GM23338 (cell line): ENCODE measurements around the gene TRIO. TPM values are rescaled to one million over a fixed set of nuclear protein-coding genes. Genes with fewer than 3 reads are reported as not detected.
A peak's percentile ranks its signal among the peaks of the same experiment; 100 is the strongest.

Source experiments
- ATAC-seq: fragments of 200-7000 bp; cut with Tn5 transposase; 3 replicates; pipeline ENCODE4 v1.9.1; 2020
- DNase-seq: peaks from one replicate; pipeline ENCODE4 v3.0.0-alpha.2; 2015; ENCODE audit warnings: low spot score
- H2AFZ ChIP-seq: fragments of 200-600 bp; sonication (generic); 2 replicates; pipeline ENCODE4 v1.8.0; 2016; ENCODE audit warnings: antibody characterized with exemption, mild to moderate bottlenecking, moderate library complexity
- H3F3A ChIP-seq: fragments of 200-600 bp; sonication (generic); replicated peaks from 2 replicates; pipeline ENCODE4 v1.8.0; 2017; ENCODE audit warnings: antibody characterized with exemption, mixed run types, low read depth
- H3K27ac ChIP-seq: fragments of 200-600 bp; sonication (generic); 2 replicates; pipeline ENCODE4 v1.6.1; 2016; ENCODE audit warnings: low read depth
- H3K27me3 ChIP-seq: fragments of 200-600 bp; sonication (generic); 2 replicates; pipeline ENCODE4 v1.8.0; 2016; ENCODE audit warnings: mild to moderate bottlenecking, mixed run types, moderate library complexity; ENCODE audit not compliant: insufficient read depth
- H3K36me3 ChIP-seq: fragments of 200-600 bp; sonication (generic); 2 replicates; pipeline ENCODE4 v1.8.0; 2016; ENCODE audit warnings: mild to moderate bottlenecking; ENCODE audit not compliant: insufficient read depth
- H3K4me1 ChIP-seq: fragments of 200-600 bp; sonication (generic); 2 replicates; pipeline ENCODE4 v1.8.0; 2016; ENCODE audit warnings: mild to moderate bottlenecking, moderate library complexity; ENCODE audit not compliant: insufficient read depth
- H3K4me2 ChIP-seq: fragments of 200-600 bp; sonication (generic); 2 replicates; pipeline ENCODE4 v1.7.1; 2017; ENCODE audit warnings: mixed run types
- H3K4me3 ChIP-seq: fragments of 200-600 bp; sonication (generic); 2 replicates; pipeline ENCODE4 v1.6.1; 2016; ENCODE audit warnings: mixed run types
- H3K79me2 ChIP-seq: fragments of 200-600 bp; sonication (generic); replicated peaks from 2 replicates; pipeline ENCODE4 v1.8.0; 2017; ENCODE audit warnings: mild to moderate bottlenecking; ENCODE audit not compliant: insufficient read depth
- H3K9me2 ChIP-seq: fragments of 200-600 bp; sonication (generic); 2 replicates; pipeline ENCODE4 v1.8.0; 2017; ENCODE audit not compliant: insufficient read depth
- H4K20me1 ChIP-seq: fragments of 200-600 bp; sonication (generic); replicated peaks from 2 replicates; pipeline ENCODE4 v1.8.0; 2017; ENCODE audit warnings: mild to moderate bottlenecking; ENCODE audit not compliant: insufficient read depth
- H3K27ac Mint-ChIP-seq: 2 replicates; pipeline ENCODE4 v1.8.0; 2020; ENCODE audit warnings: inconsistent platforms, mild to moderate bottlenecking, moderate library complexity, mixed read lengths
- H3K27me3 Mint-ChIP-seq: 3 replicates; pipeline ENCODE4 v1.8.0; 2022; ENCODE audit warnings: low read depth, mild to moderate bottlenecking, moderate library complexity, mixed read lengths, inconsistent platforms; ENCODE audit not compliant: insufficient read depth, poor library complexity
- H3K36me3 Mint-ChIP-seq: 3 replicates; pipeline ENCODE4 v1.8.0; 2021; ENCODE audit warnings: low read depth, mild to moderate bottlenecking, inconsistent platforms, moderate library complexity, mixed read lengths
- H3K4me1 Mint-ChIP-seq: 3 replicates; pipeline ENCODE4 v1.8.0; 2020; ENCODE audit warnings: mild to moderate bottlenecking, inconsistent platforms, mixed read lengths
- H3K4me3 Mint-ChIP-seq: 3 replicates; pipeline ENCODE4 v1.8.0; 2021; ENCODE audit warnings: moderate library complexity, mild to moderate bottlenecking, inconsistent platforms, mixed read lengths
- H3K9me3 Mint-ChIP-seq: 3 replicates; pipeline ENCODE4 v1.8.0; 2020; ENCODE audit warnings: moderate library complexity, mild to moderate bottlenecking, inconsistent platforms, mixed read lengths
- EZH2 ChIP-seq: fragments of 200-600 bp; sonication (generic); IDR thresholded peaks from one replicate; pipeline ENCODE4 v1.8.0; 2017; ENCODE audit warnings: antibody characterized with exemption, mild to moderate bottlenecking, low read depth; ENCODE audit not compliant: unreplicated experiment
- JUNB ChIP-seq: IDR thresholded peaks from one replicate; pipeline ENCODE4 v1.6.1; 2016; ENCODE audit warnings: antibody characterized with exemption; ENCODE audit not compliant: unreplicated experiment
- NANOG ChIP-seq: IDR thresholded peaks from 2 replicates; pipeline ENCODE4 v1.6.1; 2016; ENCODE audit warnings: antibody characterized with exemption, borderline replicate concordance
- ZNF114 ChIP-seq: fragments of 250-450 bp; sonication (Bioruptor Pico); IDR thresholded peaks from 2 replicates; pipeline ENCODE4 v1.5.0; 2020; ENCODE audit warnings: mild to moderate bottlenecking, moderate library complexity
- ZNF331 ChIP-seq: fragments of 250-450 bp; sonication (Bioruptor Pico); IDR thresholded peaks from 2 replicates; pipeline ENCODE4 v1.5.0; 2020; ENCODE audit warnings: low read depth, mild to moderate bottlenecking, moderate library complexity
- polyA plus RNA-seq: library from polyadenylated mRNA; unstranded; fragments of >200 nt; fragmentation: Nextera tagmentation; extraction: Ambion mirVana; gene quantifications from 2 replicates; pipeline ENCODE4 v1.2.1, GENCODE V29; 2016
- total RNA-seq: library from RNA; depleted of rRNA; stranded (reverse); fragments of >200 nt; shearing (Covaris generic); gene quantifications from 2 replicates; pipeline ENCODE4 v1.2.3, GENCODE V29; 2014
- TF ChIP-seq, protein P1 (sequence below): IDR thresholded peaks from one replicate; pipeline ENCODE4 v1.6.1; 2018; ENCODE audit warnings: antibody characterized with exemption; ENCODE audit not compliant: unreplicated experiment
- TF ChIP-seq, protein P2 (sequence below): fragments of 250-450 bp; sonication (Bioruptor Pico); IDR thresholded peaks from 2 replicates; pipeline ENCODE4 v1.5.0; 2020; ENCODE audit warnings: mild to moderate bottlenecking, moderate library complexity

Gene TRIO
- total and polyA plus RNA-seq, 2 experiments from 2014 or later: 13.8 to 113 TPM

DNA sequence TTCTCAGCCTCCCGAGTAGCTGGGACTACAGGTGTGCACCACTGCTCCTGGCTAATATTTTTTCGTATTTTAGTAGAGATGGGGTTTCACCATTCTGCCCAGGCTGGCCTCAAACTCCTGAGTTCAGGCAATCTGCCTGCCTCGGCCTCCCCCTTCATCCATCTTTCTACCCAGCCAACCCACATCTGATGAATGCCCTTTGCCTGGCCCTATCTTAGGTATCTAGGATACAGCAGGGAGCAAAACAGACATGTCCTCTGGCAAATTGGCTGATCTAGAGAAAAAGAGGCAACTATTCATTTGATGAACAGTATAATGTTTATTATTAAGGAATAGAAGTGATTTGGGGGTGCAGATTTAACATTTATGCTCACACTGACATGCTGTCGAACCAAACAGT is 123.0 kb downstream of the TRIO start:
- H3K4me3 Mint-ChIP-seq: no peak overlapping the region
- Histone ChIP-seq H3K27ac (peak overlapping the region; percentile 16; the same call in 1 of the 2 replicates), H3K27me3 (no peaks in the 10 kb centered on the region), H4K20me1 (no peaks in the 10 kb centered on the region), H3K4me1 (peaks cover 66% of the 10 kb centered on the region), H3K9me2 (no peaks in the 10 kb centered on the region), H3F3A (peaks cover 5% of the 10 kb centered on the region; the same call in 1 of the 2 replicates), H3K79me2 (peaks cover 84% of the 10 kb centered on the region), H3K4me3 (no peak overlapping the region), H3K36me3 (no peaks in the 10 kb centered on the region), H2AFZ (no peak overlapping the region), H3K4me2 (no peak overlapping the region)
- ATAC-seq: no peak
- TF ChIP-seq, protein P1, sequence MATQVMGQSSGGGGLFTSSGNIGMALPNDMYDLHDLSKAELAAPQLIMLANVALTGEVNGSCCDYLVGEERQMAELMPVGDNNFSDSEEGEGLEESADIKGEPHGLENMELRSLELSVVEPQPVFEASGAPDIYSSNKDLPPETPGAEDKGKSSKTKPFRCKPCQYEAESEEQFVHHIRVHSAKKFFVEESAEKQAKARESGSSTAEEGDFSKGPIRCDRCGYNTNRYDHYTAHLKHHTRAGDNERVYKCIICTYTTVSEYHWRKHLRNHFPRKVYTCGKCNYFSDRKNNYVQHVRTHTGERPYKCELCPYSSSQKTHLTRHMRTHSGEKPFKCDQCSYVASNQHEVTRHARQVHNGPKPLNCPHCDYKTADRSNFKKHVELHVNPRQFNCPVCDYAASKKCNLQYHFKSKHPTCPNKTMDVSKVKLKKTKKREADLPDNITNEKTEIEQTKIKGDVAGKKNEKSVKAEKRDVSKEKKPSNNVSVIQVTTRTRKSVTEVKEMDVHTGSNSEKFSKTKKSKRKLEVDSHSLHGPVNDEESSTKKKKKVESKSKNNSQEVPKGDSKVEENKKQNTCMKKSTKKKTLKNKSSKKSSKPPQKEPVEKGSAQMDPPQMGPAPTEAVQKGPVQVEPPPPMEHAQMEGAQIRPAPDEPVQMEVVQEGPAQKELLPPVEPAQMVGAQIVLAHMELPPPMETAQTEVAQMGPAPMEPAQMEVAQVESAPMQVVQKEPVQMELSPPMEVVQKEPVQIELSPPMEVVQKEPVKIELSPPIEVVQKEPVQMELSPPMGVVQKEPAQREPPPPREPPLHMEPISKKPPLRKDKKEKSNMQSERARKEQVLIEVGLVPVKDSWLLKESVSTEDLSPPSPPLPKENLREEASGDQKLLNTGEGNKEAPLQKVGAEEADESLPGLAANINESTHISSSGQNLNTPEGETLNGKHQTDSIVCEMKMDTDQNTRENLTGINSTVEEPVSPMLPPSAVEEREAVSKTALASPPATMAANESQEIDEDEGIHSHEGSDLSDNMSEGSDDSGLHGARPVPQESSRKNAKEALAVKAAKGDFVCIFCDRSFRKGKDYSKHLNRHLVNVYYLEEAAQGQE: no peak
- TF ChIP-seq ZNF114 (CRISPR knock-in tag) (no peak), ZNF331 (no peak), EZH2 (no peak), JUNB (no peak)
- no peaks in the 10 kb centered on the region for H3K36me3 Mint-ChIP-seq
- H3K27me3 Mint-ChIP-seq: peaks cover 10% of the 10 kb centered on the region
- H3K27ac Mint-ChIP-seq: no peak overlapping the region
- DNase-seq: no peak
- H3K9me3 Mint-ChIP-seq: no peaks in the 10 kb centered on the region
- peaks cover 71% of the 10 kb centered on the region for H3K4me1 Mint-ChIP-seq

DNA sequence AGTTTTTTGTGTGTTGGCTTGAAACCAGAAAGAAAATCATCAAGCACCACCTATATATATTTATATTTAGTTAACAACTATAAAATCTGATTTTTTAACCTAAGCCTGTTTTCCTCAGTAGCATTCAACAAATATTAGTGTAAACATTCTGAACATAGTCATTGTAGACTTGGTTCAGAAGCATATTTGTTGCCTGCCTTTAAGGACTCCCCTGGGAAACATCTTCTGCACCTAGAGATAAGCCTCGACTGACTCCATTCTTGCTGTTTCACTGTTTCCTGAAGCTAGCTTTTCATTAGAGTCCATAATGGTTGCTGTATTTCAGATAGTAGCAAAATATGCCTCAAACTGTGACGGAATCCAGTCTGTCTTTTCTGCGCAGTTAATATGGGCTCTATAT is 123.5 kb downstream of the TRIO start:
- Mint-ChIP-seq H3K27ac (no peak overlapping the region), H3K4me3 (no peak overlapping the region), H3K36me3 (no peaks in the 10 kb centered on the region), H3K27me3 (peaks cover 10% of the 10 kb centered on the region), H3K4me1 (peaks cover 66% of the 10 kb centered on the region), H3K9me3 (no peaks in the 10 kb centered on the region)
- ATAC-seq (no peak), DNase-seq (no peak)
- peaks cover 5% of the 10 kb centered on the region; the same call in 1 of the 2 replicates for H3F3A ChIP-seq
- no peaks in the 10 kb centered on the region for H4K20me1 ChIP-seq
- no peaks in the 10 kb centered on the region for H3K27me3 ChIP-seq
- H3K27ac ChIP-seq: no peak overlapping the region; the same call in 1 of the 2 replicates
- H3K4me1 ChIP-seq: peaks cover 61% of the 10 kb centered on the region
- no peak overlapping the region for H3K4me3 ChIP-seq
- no peak for TF ChIP-seq JUNB
- TF ChIP-seq, protein P2, sequence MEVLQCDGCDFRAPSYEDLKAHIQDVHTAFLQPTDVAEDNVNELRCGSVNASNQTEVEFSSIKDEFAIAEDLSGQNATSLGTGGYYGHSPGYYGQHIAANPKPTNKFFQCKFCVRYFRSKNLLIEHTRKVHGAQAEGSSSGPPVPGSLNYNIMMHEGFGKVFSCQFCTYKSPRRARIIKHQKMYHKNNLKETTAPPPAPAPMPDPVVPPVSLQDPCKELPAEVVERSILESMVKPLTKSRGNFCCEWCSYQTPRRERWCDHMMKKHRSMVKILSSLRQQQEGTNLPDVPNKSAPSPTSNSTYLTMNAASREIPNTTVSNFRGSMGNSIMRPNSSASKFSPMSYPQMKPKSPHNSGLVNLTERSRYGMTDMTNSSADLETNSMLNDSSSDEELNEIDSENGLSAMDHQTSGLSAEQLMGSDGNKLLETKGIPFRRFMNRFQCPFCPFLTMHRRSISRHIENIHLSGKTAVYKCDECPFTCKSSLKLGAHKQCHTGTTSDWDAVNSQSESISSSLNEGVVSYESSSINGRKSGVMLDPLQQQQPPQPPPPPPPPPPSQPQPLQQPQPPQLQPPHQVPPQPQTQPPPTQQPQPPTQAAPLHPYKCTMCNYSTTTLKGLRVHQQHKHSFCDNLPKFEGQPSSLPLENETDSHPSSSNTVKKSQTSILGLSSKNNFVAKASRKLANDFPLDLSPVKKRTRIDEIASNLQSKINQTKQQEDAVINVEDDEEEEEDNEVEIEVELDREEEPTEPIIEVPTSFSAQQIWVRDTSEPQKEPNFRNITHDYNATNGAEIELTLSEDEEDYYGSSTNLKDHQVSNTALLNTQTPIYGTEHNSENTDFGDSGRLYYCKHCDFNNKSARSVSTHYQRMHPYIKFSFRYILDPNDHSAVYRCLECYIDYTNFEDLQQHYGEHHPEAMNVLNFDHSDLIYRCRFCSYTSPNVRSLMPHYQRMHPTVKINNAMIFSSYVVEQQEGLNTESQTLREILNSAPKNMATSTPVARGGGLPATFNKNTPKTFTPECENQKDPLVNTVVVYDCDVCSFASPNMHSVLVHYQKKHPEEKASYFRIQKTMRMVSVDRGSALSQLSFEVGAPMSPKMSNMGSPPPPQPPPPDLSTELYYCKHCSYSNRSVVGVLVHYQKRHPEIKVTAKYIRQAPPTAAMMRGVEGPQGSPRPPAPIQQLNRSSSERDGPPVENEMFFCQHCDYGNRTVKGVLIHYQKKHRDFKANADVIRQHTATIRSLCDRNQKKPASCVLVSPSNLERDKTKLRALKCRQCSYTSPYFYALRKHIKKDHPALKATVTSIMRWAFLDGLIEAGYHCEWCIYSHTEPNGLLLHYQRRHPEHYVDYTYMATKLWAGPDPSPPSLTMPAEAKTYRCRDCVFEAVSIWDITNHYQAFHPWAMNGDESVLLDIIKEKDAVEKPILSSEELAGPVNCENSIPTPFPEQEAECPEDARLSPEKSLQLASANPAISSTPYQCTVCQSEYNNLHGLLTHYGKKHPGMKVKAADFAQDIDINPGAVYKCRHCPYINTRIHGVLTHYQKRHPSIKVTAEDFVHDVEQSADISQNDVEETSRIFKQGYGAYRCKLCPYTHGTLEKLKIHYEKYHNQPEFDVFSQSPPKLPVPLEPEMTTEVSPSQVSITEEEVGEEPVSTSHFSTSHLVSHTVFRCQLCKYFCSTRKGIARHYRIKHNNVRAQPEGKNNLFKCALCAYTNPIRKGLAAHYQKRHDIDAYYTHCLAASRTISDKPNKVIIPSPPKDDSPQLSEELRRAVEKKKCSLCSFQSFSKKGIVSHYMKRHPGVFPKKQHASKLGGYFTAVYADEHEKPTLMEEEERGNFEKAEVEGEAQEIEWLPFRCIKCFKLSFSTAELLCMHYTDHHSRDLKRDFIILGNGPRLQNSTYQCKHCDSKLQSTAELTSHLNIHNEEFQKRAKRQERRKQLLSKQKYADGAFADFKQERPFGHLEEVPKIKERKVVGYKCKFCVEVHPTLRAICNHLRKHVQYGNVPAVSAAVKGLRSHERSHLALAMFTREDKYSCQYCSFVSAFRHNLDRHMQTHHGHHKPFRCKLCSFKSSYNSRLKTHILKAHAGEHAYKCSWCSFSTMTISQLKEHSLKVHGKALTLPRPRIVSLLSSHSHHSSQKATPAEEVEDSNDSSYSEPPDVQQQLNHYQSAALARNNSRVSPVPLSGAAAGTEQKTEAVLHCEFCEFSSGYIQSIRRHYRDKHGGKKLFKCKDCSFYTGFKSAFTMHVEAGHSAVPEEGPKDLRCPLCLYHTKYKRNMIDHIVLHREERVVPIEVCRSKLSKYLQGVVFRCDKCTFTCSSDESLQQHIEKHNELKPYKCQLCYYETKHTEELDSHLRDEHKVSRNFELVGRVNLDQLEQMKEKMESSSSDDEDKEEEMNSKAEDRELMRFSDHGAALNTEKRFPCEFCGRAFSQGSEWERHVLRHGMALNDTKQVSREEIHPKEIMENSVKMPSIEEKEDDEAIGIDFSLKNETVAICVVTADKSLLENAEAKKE: no peak
- no peak for TF ChIP-seq ZNF114 (CRISPR knock-in tag)
- no peak for TF ChIP-seq EZH2
- no peak for TF ChIP-seq NANOG
- H3K79me2 ChIP-seq: peaks cover 84% of the 10 kb centered on the region
- H3K4me2 ChIP-seq: no peak overlapping the region
- H2AFZ ChIP-seq: no peak overlapping the region
- H3K36me3 ChIP-seq: no peaks in the 10 kb centered on the region
- no peaks in the 10 kb centered on the region for H3K9me2 ChIP-seq
